Measurements from ENCODE around the gene TSEN2. TPM values are rescaled to one million over a fixed set of nuclear protein-coding genes. Genes with fewer than 3 reads are reported as not detected.
A peak's percentile ranks its signal among the peaks of the same experiment; 100 is the strongest.
"Not testable (repeated sequence)": the region's sequence is repeated elsewhere in the genome, so short reads cannot be mapped to it uniquely, and the experiment has no call there.

Gene TSEN2
- total RNA-seq, 4 donors from 2014 or later, result 31.8 to 40.2 (median 35.2) TPM

DNA sequence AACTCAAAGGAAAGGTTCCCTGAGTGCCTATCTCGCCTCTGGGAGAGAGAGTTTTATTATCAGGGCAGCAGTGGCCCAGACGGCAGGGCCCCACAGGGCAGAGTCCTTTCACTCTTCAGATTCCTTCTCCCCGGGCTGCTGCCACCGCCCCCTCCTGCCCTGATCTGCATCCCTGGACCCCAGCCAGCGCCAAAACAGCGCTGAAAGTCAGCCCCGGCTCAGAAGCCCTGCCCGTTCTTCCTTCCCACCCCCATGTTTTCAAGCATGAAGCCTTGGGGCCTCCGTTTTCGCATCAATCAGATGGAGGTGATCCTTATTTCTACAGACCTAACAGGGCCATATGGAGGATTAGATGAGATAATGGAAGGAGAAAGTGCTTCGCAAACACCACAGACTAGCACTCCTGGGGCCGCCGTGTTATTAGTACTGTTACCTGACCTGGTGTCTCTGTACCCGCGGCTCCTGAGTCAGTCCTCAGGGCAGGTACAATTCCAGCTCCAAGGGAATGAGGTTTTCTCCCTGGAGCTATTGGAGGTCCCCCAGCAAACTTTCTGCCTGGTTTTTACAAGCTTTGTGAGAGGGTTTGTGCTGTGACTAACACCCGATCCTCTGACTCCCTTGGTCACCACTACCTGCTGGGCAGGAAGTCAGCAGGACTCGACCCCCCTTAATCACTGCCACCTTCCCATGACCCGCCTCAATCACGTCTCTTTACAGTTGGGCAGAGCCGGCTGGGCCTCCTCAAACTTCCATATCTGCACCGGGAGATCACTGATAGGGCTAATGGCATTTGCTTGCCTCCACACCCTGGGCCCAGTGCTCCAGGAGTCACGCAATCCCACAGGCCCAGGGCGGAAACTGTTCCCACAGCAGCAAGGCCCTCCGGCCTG is 39.5 kb upstream of the TSEN2 start:
- H3K27me3 ChIP-seq, result no peaks in the 10 kb centered on the region
- H3K4me3 ChIP-seq, result no peak overlapping the region
- TF ChIP-seq POLR2A (IDR thresholded peaks at IDR 0.05) (no peak), EP300 (IDR thresholded peaks at IDR 0.05) (no peak)
- TF ChIP-seq, protein P1, sequence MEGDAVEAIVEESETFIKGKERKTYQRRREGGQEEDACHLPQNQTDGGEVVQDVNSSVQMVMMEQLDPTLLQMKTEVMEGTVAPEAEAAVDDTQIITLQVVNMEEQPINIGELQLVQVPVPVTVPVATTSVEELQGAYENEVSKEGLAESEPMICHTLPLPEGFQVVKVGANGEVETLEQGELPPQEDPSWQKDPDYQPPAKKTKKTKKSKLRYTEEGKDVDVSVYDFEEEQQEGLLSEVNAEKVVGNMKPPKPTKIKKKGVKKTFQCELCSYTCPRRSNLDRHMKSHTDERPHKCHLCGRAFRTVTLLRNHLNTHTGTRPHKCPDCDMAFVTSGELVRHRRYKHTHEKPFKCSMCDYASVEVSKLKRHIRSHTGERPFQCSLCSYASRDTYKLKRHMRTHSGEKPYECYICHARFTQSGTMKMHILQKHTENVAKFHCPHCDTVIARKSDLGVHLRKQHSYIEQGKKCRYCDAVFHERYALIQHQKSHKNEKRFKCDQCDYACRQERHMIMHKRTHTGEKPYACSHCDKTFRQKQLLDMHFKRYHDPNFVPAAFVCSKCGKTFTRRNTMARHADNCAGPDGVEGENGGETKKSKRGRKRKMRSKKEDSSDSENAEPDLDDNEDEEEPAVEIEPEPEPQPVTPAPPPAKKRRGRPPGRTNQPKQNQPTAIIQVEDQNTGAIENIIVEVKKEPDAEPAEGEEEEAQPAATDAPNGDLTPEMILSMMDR (IDR thresholded peaks at IDR 0.05), result no peak
- H3K27ac ChIP-seq, result peak overlapping the region in 1 of 4 donors; percentile 29
- H3K9me3 ChIP-seq, result no peaks in the 10 kb centered on the region
- 55 to 57% methylated on average over 23 to 24 of the region's 24 CpGs for WGBS, 2 donors
- peaks cover 0 to 18% (median 0%) of the 10 kb centered on the region in 4 donors for H3K4me1 ChIP-seq
- no peaks in the 10 kb centered on the region for H3K36me3 ChIP-seq
- DNase-seq (ENCODE audit: low spot score in 2 of 2), result no peak

DNA sequence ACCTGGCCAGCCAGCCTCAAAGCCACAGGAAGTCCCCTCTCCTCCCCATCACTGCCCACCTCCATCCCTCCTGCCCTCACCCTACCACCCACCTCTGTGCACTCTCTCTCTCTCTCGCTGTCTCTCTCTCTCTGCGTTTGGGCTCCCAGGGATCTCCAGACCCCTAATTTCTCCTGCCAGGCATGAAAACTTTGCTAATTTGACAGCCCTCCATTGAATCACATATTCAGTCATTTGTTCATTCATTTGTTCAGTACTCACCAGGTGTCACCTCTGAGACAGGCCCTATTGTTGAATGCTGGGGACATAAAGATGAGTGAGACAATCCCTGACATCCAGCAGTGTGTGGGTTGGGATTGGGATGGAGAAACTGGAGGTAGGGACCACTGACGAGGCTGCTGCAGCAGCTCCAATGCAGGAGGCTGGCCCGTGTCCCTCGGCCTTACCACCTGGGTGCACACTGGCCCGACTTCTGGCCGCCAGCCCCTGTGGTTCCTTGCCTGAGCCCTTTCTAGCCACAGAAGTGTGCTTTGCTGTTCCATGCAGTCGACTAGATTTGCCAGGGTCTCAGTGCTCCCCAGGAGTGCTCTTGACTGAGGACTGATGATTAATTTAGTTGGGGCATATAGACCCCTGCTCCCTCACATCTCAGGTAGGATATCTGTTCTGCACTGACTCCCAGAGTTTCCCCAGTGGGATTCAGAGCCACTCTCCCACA is 38.6 kb upstream of the TSEN2 start:
- no peak for DNase-seq (ENCODE audit: low spot score in 2 of 2)
- H3K9me3 ChIP-seq, result no peaks in the 10 kb centered on the region
- 89 to 93% methylated on average over 8 of the region's 8 CpGs for WGBS, 2 donors
- no peaks in the 10 kb centered on the region for H3K27me3 ChIP-seq
- TF ChIP-seq, protein P1 (IDR thresholded peaks at IDR 0.05), result no peak
- TF ChIP-seq EP300 (IDR thresholded peaks at IDR 0.05), result no peak
- TF ChIP-seq POLR2A (IDR thresholded peaks at IDR 0.05), result no peak
- H3K4me3 ChIP-seq, result no peak overlapping the region
- H3K4me1 ChIP-seq, result peaks cover 0 to 15% (median 0%) of the 10 kb centered on the region in 4 donors
- H3K27ac ChIP-seq, result peak overlapping the region in 1 of 4 donors; percentile 29
- no peaks in the 10 kb centered on the region for H3K36me3 ChIP-seq

DNA sequence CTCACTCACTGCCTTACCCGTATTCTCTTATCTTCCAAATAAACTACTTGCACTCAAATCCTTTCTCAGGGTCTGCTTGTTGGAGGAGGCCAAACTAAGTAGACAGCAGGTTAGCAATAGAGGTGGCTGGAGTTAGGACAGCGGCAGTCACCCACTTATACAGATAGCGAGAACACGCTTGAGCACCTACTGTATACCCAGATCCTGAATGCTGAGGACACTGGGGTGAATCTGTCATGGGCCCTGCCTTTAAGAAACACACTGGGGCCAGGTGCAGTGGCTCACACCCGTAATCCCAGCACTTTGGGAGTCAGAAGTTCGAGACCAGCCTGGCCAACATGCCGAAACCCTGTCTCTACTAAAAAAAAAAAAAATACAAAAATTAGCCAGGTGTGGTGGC is 38.0 kb upstream of the TSEN2 start:
- Histone ChIP-seq H3K27me3 (no peaks in the 10 kb centered on the region), H3K4me3 (no peak overlapping the region), H3K4me1 (peaks cover 0 to 9% (median 0%) of the 10 kb centered on the region in 4 donors), H3K27ac (no peak overlapping the region), H3K9me3 (no peaks in the 10 kb centered on the region), H3K36me3 (no peaks in the 10 kb centered on the region)
- TF ChIP-seq, protein P1 (IDR thresholded peaks at IDR 0.05), result no peak
- no peak for DNase-seq (ENCODE audit: low spot score in 2 of 2)
- 90 to 93% methylated on average over 7 of the region's 7 CpGs for WGBS, 2 donors

DNA sequence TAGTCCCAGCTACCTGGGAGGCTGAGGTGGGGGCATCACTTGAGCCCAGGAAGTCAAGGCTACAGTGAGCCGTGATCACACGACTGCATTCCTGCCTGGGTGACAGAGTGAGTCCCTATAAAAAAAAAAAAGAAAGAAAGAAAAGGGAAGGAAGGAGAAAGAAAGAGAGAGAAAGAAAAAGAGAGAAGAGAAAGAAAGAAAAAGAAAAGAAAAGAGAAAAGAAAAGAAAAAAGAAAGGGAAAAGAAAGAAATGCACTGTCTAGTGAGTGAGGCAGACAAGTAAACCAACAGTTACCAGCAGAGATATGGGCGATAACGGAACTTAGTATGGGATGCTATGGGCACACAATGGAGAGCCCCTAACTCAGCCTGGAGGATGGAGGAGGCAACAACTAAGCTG is 37.2 kb upstream of the TSEN2 start:
- H3K4me3 ChIP-seq, result no peak overlapping the region
- H3K9me3 ChIP-seq, result peaks cover 0 to 5% (median 0%) of the 10 kb centered on the region in 4 donors
- H3K36me3 ChIP-seq, result no peaks in the 10 kb centered on the region
- H3K27ac ChIP-seq, result no peak overlapping the region
- H3K4me1 ChIP-seq, result peaks cover 0 to 6% (median 0%) of the 10 kb centered on the region in 4 donors
- no peak for DNase-seq (ENCODE audit: low spot score in 2 of 2)
- no peak for TF ChIP-seq POLR2A (IDR thresholded peaks at IDR 0.05)
- TF ChIP-seq, protein P1 (IDR thresholded peaks at IDR 0.05), result no peak
- TF ChIP-seq EP300 (IDR thresholded peaks at IDR 0.05), result no peak
- 89 to 91% methylated on average over 4 of the region's 4 CpGs for WGBS, 2 donors
- no peaks in the 10 kb centered on the region for H3K27me3 ChIP-seq

DNA sequence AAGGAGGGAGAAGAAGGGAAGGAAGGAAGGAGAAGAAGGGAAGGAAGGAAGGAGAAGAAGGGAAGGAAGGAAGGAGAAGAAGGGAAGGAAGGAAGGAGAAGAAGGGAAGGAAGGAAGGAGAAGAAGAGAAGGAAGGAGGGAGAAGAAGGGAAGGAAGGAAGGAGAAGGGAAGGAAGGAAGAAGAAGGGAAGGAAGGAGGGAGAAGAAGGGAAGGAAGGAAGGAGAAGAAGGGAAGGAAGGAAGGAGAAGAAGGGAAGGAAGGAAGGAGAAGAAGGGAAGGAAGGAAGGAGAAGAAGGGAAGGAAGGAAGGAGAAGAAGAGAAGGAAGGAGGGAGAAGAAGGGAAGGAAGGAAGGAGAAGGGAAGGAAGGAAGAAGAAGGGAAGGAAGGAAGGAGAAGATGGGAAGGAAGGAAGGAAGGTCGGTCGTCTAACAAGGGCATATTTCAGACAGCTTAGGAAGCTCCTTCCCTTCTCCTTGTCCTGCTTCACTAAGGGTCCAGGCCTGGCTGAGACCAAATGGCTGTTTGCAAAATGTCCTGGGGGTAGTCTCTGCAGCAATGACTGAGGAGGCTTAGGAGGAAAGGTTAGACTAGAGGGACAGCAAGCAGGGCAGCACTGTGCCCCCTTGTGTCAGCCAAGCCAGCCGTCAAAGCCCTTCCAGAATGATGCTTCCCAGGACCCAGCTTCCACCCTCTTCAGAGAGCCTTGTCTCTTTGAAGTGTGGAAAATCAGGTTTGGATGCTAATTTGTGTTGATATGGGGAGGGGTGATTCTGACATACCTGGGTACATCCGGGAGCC is 35.7 kb upstream of the TSEN2 start:
- not testable (repeated sequence) for H3K4me3 ChIP-seq; H3K27ac ChIP-seq; H3K36me3 ChIP-seq; H3K27me3 ChIP-seq; DNase-seq (ENCODE audit: low spot score in 2 of 2); H3K4me1 ChIP-seq; H3K9me3 ChIP-seq
- 75 to 81% methylated on average over 4 of the region's 4 CpGs for WGBS, 2 donors

All from tibial nerve (tissue), 4 donors.